ENCODE data around the gene C16orf96. TPM values are rescaled to one million over a fixed set of nuclear protein-coding genes. Genes with fewer than 3 reads are reported as not detected.

Gene C16orf96
- total and polyA plus RNA-seq, 2 donors (not counting 1 experiment from before 2014, with no cell fraction given) = 0.31 to 0.79 TPM

DNA sequence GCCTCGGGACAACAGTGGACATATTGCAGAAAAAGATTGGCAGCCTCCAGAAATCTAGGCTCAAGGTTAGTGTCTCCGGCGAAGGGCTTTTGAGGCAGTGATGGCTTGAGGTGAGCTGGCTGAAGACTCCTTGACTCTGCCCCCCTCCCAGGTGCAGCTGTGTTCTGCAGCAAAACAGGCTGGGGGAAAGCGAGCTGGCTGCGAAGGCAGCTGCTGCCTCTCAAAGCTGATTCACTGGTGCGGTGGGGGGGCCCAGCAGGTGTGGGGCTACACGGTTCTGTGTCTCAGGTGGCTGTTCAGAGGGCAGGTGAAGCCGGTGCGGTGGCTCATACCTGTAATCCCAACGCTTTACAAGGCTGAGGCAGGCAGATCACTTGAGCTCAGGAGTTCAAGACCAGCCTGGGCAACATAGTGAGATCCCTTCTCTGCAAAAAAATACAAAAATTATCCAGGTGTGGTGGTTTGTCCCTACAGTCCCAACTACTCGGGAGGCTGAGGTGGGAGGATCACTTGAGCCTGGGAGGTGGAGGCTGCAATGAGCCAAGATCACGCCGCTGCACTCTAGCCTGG is 22.9 kb downstream of the C16orf96 start:
- Histone ChIP-seq H3K4me2 (replicated peaks; ENCODE audit: low read depth, low read length, poor library complexity, severe bottlenecking) (no peak overlapping the region), H3K27ac (ENCODE audit: low read length in 2 of 2) (no peak overlapping the region), H2AFZ (ENCODE audit: insufficient read depth, low read depth, low read length, poor library complexity, severe bottlenecking) (no peak overlapping the region), H3K4me1 (ENCODE audit: control insufficient read depth in 2 of 2, insufficient read depth in 2 of 2, low read length in 2 of 2) (no peaks in the 10 kb centered on the region), H3K4me3 (ENCODE audit: control extremely low read depth in 1 of 5, extremely low read depth in 1 of 5, insufficient read depth in 1 of 5, low read depth in 2 of 5, low read length in 4 of 5) (no peak overlapping the region), H3K9me3 (ENCODE audit: control extremely low read depth in 1 of 3, control insufficient read depth in 2 of 3, insufficient read depth in 1 of 3, low read length in 2 of 3) (no peaks in the 10 kb centered on the region), H4K20me1 (ENCODE audit: control insufficient read depth, insufficient read depth, low read length, poor library complexity, severe bottlenecking) (no peaks in the 10 kb centered on the region), H3K36me3 (replicated peaks in 1 of 2; ENCODE audit: control extremely low read depth in 1 of 2, control insufficient read depth in 1 of 2, extremely low read depth in 1 of 2, insufficient read depth in 2 of 2, low read length in 1 of 2) (no peaks in the 10 kb centered on the region), H3K79me2 (ENCODE audit: control insufficient read depth, insufficient read depth, low read length) (no peaks in the 10 kb centered on the region), H3K9ac (ENCODE audit: low read length) (no peak overlapping the region), H3K27me3 (replicated peaks in 1 of 4; ENCODE audit: control extremely low read depth in 1 of 4, control insufficient read depth in 3 of 4, insufficient read depth in 4 of 4, low read length in 3 of 4) (no peaks in the 10 kb centered on the region)
- 87% methylated on average over 8 of the region's 13 CpGs for WGBS (ENCODE audit: insufficient coverage)
- ChIA-PET POLR2A (no interaction called here), CTCF (no interaction called here)
- Mint-ChIP-seq H3K9me3 (ENCODE audit: insufficient read depth) (no peaks in the 10 kb centered on the region), H3K27me3 (no peaks in the 10 kb centered on the region), H3K4me3 (no peak overlapping the region), H3K4me1 (no peaks in the 10 kb centered on the region), H3K27ac (no peak overlapping the region)
- no peak for ATAC-seq (ENCODE audit: low read depth)
- intact Hi-C loops (cut with micrococcal nuclease) = no loop called here
- TF ChIP-seq, protein P1, sequence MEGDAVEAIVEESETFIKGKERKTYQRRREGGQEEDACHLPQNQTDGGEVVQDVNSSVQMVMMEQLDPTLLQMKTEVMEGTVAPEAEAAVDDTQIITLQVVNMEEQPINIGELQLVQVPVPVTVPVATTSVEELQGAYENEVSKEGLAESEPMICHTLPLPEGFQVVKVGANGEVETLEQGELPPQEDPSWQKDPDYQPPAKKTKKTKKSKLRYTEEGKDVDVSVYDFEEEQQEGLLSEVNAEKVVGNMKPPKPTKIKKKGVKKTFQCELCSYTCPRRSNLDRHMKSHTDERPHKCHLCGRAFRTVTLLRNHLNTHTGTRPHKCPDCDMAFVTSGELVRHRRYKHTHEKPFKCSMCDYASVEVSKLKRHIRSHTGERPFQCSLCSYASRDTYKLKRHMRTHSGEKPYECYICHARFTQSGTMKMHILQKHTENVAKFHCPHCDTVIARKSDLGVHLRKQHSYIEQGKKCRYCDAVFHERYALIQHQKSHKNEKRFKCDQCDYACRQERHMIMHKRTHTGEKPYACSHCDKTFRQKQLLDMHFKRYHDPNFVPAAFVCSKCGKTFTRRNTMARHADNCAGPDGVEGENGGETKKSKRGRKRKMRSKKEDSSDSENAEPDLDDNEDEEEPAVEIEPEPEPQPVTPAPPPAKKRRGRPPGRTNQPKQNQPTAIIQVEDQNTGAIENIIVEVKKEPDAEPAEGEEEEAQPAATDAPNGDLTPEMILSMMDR (IDR thresholded peaks at IDR 0.05) = no peak
- TF ChIP-seq EZH2 (IDR thresholded peaks at IDR 0.05; ENCODE audit: borderline replicate concordance, insufficient read depth, low read depth, low read length, poor library complexity, severe bottlenecking) = no peak
- DNase-seq = no peak

DNA sequence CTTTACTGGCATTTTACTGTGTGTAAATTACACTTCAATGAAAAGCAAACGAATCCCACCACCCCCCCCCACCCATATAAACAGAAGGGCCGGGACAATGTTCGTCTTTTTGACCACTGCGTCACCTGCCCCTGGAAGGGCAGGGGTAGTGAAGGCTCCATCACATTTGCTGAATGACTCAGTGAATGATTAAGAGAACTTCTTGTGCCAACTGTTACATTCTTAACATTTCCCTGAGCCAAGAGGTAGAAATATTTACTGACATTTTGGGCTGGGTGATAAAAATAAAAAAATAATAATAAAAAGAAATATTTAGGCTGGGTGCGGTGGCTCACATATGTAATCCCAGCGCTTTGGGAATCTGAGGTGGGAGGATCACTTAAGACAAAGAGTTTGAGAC is 24.1 kb downstream of the C16orf96 start:
- Histone ChIP-seq H3K79me2 (ENCODE audit: control insufficient read depth, insufficient read depth, low read length) (no peaks in the 10 kb centered on the region), H3K27ac (ENCODE audit: low read length in 2 of 2) (no peak overlapping the region), H3K27me3 (replicated peaks in 1 of 4; ENCODE audit: control extremely low read depth in 1 of 4, control insufficient read depth in 3 of 4, insufficient read depth in 4 of 4, low read length in 3 of 4) (peaks cover 0 to 3% (median 0%) of the 10 kb centered on the region in 4 experiments), H3K9ac (ENCODE audit: low read length) (no peak overlapping the region), H2AFZ (ENCODE audit: insufficient read depth, low read depth, low read length, poor library complexity, severe bottlenecking) (no peak overlapping the region), H3K9me3 (ENCODE audit: control extremely low read depth in 1 of 3, control insufficient read depth in 2 of 3, insufficient read depth in 1 of 3, low read length in 2 of 3) (no peaks in the 10 kb centered on the region), H3K4me1 (ENCODE audit: control insufficient read depth in 2 of 2, insufficient read depth in 2 of 2, low read length in 2 of 2) (peaks cover 0 to 2% of the 10 kb centered on the region in 2 donors), H4K20me1 (ENCODE audit: control insufficient read depth, insufficient read depth, low read length, poor library complexity, severe bottlenecking) (no peaks in the 10 kb centered on the region), H3K4me3 (ENCODE audit: control extremely low read depth in 1 of 5, extremely low read depth in 1 of 5, insufficient read depth in 1 of 5, low read depth in 2 of 5, low read length in 4 of 5) (no peak overlapping the region), H3K4me2 (replicated peaks; ENCODE audit: low read depth, low read length, poor library complexity, severe bottlenecking) (no peak overlapping the region), H3K36me3 (replicated peaks in 1 of 2; ENCODE audit: control extremely low read depth in 1 of 2, control insufficient read depth in 1 of 2, extremely low read depth in 1 of 2, insufficient read depth in 2 of 2, low read length in 1 of 2) (no peaks in the 10 kb centered on the region)
- POLR2A ChIA-PET = no interaction called here
- Mint-ChIP-seq H3K27me3 (no peaks in the 10 kb centered on the region), H3K4me3 (no peak overlapping the region), H3K4me1 (no peaks in the 10 kb centered on the region), H3K9me3 (ENCODE audit: insufficient read depth) (no peaks in the 10 kb centered on the region), H3K27ac (no peak overlapping the region)
- CTCF ChIA-PET = no interaction called here
- intact Hi-C loops (cut with micrococcal nuclease) = no loop called here
- TF ChIP-seq EZH2 (IDR thresholded peaks at IDR 0.05; ENCODE audit: borderline replicate concordance, insufficient read depth, low read depth, low read length, poor library complexity, severe bottlenecking) = no peak
- TF ChIP-seq, protein P1 (IDR thresholded peaks at IDR 0.05) = no peak
- DNase-seq = no peak
- no peak for ATAC-seq (ENCODE audit: low read depth)
- no CpG with 5 or more reads among the region's 6 CpGs for WGBS (ENCODE audit: insufficient coverage)
